Fibroblast of skin of right biceps (primary cell): ENCODE measurements around the gene PRMT3.
A peak's percentile ranks its signal among the peaks of the same experiment; 100 is the strongest.
"Not testable (repeated sequence)": the region's sequence is repeated elsewhere in the genome, so short reads cannot be mapped to it uniquely, and the experiment has no call there.

Experiments used
- DNase-seq: peaks from one replicate; pipeline ENCODE4 v3.0.0-alpha.2; 2013

The PRMT3 gene

DNA sequence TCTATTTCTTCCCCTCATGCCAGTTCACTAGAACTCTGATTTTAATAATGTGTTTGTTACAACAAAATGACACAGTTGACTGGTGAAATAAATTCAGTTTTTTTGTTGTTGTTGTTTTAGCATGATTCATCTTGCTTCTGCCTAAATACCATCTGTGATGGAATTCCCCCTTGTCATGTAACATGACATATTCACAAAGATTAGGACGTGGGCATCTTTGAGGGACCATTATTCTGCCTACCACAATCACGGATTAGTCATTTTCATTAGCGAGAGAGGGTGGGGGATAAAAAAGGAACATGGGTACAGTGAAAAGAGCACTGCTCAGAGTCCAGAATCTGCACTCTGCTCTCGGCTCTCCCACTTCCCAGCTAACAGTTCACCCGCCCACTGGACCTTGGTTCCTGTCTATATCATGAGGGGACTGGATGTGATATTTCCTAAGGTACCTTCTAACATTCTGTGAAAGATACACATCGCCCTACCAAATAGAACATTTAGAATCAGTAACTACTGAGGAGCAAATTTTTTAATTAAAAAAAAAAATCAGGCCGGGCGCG is 12.7 kb upstream of the PRMT3 start:
- no peak for DNase-seq

DNA sequence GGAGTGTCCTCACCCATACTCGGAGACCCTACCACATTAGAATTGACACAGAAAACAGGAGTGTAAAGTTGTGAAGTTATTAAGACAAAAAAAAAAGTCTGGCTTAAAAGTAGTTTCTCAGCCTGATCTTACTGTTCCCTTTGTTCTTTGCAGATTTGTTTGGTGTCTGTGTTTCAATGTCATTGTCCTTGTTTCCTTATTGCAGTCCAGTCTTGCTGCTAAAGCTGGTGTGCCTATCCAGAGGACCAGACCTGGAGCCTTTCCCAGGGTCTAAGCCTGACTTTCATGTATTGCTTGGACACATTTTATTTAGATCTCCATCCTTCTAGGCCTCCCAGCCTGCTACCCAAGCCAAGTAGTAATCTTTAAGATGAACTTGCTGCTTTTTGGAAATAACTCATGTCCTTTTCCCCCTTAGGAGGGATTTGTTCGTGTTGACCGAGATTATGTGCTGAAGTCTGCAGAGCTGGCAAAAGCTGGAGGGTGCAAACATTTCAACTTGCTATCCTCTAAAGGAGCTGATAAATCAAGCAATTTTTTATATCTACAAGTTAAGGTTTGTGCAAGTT is 11.3 kb upstream of the PRMT3 start:
- DNase-seq, result no peak

DNA sequence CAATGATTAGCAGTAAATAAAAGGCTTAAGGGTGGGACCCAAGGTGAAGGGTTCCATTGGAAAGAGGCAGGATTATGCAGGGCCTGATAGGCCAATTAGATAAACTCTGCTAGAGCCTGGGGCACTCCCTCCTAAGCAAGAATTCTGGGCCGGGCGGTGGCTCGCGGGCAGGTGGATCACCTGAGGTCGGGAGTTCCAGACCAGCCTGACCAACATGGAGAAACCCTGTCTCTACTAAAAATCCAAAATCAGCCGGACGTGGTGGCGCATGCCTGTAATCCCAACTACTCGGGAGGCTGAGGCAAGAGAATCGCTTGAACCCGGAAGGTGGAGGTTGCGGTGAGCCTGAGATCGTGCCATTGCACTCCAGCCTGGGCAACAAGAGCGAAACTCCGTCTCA is 1.5 kb upstream of the PRMT3 start:
- DNase-seq, result not testable (repeated sequence)

DNA sequence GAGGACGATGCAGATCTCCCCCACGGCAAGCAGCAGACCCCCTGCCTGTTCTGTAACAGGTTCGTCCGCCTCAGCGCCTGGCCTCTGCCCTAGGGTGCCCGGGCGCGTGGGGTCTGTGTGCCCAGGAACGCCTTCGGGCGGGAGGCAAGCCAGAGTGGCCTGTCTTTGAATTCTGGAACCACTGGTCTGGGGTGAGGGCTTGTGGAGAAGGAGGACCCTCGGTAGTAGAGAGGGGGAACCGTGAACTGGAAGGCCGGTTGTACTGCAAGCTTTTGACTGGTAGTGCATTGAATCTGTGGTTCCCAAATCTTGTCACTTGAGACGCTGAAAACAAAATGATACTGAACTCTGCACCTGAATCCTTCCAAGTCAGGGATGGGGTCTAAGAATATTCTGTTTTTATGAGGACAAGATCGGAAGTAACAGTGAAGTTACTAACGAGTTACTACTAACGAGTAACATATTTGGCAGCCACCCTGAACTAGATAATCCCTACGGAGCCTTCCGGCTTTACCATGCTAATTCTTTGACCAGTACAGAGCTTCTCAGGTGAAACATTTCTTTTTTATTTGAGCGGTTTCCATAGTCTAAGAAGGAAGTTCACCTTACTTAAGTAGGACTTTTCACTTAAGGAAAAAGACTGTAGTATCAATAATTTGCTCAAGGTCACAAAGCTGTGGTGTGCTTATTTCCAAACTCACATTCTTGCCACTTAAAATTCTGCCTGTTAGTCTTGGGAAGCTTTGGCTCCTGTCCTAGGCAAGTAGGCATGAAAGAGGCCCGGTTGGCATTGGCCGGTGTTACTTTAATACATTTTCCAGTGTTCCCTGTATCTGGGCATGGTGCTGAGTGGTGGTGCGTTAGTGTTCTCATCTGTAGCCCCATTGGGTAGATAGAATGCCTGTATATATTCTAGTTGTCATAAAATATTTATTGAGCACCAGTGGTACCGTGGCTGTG is 860 bp downstream of the PRMT3 start:
- DNase-seq, result no peak

DNA sequence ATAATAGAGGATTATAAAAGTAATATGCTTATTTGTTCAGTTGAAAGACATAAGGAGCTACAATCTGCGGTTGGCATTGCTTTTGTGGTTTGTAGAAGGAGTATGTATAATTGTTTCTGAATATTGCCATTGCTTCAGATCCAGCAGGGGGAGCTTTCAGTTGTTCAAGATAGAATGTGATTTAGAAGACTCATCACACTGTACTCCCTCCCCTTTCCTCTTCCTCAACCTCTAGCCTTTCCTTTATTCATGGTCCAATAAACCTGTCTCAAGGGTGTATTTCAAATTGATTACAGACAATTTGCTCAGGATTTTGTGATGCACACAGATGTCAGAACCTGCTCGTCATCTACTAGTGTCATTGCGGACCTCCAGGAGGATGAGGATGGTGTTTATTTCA is 9.8 kb downstream of the PRMT3 start:
- peak; percentile 44 for DNase-seq

DNA sequence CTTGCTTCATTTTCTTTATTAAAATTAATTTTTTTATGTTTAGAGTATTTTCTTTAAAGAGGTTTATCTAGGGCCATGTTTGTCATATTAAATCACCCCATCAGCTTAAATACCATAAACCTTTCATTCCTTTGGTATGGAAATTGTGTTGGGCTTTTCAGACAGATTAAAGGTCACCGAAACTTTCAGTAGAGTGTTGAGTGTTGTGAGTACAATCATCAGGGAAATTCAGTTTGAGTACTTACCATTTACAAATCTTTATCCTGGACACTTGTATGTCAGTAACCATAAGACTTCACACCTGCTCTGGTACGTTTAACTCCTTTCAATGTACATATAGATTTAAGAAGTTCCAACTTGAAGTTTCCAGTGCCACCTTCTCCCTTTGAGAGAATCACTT is 12.0 kb downstream of the PRMT3 start:
- DNase-seq, result no peak

DNA sequence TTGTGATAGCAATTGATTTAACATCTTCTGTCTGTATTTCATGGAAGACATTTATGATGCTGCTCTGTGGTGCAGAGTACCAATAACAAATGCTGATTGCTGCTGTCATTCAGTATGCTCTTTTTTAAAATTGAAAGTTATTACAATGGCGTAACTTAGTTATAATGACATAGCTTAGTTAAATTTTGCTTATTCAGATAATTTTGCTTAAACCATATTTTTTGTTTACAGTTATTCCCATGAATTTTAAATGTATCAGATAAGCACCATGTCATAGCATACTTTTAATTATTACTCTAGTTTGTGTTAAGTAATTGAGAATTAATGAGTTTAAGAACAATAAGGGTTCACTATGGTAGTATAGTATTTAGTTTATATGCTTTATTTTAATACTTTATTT is 15.5 kb downstream of the PRMT3 start:
- DNase-seq, result no peak

DNA sequence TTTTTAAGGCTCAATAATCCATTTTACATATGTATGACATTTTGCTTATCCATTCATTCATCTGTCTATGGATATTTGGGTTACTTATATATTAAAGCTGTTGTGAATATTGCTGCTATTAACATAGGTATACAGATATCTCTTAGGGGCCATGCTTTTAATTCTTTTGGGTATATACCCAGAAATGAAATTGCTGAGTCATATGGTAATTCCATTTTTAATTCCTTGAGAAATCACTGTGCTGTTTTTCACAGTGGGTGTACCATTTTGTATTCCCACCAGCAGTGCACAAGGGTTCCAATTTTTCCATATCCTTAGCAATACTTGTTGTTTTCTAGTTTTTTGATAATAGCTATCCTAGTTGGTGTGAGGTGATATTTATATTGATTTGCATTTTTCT is 19.0 kb downstream of the PRMT3 start:
- DNase-seq, result no peak

DNA sequence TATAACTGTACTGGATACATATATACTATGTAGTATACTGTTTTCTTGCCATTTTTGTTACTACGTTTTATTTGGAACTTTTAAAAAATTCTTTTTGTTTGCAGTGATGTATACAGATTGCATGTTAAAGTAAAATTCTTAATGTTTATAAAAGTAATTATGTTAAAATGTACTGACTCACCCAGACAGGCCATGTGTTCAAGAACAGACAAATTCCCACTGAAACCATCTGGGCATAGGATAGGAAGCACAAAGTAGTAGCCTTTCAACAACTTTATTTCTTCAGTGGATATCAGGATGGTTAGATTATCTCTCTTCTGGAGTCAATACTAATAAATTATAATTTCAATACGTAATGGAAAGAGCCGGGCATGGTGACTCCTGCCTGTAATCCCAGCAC is 19.8 kb downstream of the PRMT3 start:
- DNase-seq, result no peak

DNA sequence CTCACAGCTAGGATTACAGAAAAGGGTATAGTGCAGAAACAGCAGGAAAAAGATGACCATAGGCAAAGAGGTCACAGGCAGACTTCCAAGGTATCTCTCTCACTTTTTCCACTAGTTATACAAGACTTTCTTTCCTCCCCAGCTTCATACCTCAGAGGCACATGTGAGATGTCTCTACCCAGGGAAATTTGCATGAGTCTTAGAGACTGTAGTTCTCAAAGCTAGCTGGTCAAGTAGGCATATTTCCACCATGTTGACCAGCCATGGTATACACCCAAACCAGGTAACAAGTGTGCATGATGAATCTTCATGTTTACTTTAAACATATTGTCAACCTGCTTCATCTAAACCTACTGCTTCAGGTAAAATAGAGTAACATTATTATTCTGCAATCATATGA is 27.9 kb downstream of the PRMT3 start:
- DNase-seq, result no peak

DNA sequence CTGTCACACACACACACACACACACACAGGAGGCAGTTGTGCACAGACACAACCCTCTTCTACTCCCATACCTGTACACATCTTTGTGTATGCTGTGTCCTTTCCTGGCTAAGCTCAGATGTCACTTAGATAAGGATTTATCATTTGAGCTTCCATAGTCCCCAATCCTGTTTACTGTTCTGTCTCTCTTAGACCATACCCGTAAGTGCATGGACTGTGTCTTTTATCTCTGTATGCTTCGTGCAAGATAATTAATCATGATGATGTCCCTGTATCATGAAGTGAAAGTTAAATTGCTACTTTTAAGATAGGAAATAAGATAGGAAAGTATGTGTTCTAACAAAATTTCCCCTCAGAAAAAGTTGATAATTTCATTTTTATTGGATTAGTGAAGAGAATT is 30.3 kb downstream of the PRMT3 start:
- DNase-seq, result no peak

DNA sequence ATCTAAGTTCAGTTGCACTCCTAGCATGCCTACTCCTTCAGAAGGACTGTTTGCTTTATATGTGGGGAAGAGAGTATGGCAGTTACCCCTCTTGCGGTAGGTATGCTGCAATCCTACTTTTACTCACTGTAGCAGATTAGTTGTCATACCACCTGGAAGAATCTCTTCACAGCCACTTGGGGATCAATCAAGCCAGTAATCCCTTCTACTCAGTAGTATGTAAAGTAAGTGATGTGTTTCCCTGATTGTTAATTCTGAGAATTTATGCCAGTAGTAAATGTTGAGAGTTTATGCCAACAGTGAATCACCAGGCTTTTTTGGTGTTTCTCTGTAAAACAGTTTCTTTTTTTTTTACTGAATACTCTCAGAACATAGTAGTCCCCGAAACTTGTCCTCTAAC is 34.4 kb downstream of the PRMT3 start:
- no peak for DNase-seq

DNA sequence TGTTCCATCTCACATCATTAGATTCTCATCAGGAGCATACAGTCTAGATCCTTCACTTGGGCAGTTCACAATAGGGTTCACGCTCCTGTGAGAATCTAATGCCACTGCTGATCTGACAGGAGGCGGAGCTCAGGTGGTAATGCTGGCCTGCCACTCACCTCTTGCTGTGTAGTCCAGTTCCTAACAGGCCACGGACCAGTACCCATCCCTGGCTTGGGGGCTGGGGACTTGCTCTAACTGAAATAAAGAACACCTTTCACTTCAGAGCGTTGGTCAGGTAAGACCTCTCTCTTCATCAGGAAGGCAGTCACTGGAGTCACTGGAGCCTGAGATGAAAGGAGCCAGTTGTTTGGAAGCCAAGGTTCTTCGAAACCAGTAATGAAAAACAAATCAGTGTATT is 41.7 kb downstream of the PRMT3 start:
- no peak for DNase-seq

DNA sequence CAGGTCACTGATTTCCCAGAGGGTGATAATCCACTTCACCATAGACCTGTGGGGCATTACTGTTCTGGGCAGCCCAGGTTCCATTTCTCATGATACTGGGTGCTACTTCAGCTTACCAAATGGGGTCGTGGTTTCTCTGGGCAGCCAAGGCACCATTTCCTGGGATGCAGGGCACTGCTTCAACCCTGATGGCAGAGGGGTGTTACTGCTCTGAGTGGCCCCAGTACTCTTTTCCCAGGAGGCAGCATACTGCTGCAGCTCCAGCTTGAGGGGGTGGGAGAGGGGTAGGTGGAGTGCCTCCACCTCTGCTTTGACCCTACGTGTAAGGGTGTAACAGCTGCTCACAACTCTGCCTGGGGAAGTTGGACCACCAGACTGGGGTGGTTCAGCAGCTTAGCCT is 51.1 kb downstream of the PRMT3 start:
- DNase-seq, result no peak

DNA sequence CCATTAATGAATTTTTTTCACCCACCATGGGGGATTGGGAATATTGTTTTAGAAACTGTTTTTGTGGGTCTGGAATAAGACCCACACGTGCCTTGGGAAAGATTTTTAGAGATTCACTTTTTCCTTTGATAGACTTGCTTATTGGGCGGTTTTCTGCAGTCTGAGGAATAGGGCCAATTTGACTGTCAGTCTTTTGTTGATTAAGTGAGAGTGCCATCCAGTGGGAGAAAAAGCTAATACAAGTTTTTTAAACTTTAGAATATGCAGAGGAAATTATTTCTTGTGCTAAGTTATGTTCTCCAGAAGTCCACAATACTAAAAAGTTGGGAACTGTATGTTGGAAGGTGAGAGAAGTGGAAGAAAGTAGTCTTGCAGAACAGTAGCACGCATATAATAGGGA is 56.1 kb downstream of the PRMT3 start:
- peak; percentile 22 for DNase-seq

DNA sequence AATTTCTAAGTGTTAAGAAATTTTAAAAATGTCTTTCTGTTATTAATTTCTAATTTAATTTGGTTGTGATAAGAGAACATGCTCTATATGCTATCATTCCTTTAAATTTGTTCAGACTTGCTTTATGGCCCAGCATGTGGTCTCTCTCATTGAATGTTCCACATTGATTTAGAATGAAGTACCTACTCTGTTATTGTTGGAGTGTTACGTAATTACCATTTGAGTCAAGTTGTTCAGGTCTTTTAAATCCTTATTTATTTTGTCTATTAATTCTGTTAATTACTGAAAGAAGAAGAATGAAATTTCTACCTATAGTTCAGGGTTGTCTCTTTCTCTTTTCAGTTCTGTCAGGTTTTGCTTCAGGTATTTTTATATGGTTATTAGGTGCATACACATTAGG is 57.0 kb downstream of the PRMT3 start:
- no peak for DNase-seq

DNA sequence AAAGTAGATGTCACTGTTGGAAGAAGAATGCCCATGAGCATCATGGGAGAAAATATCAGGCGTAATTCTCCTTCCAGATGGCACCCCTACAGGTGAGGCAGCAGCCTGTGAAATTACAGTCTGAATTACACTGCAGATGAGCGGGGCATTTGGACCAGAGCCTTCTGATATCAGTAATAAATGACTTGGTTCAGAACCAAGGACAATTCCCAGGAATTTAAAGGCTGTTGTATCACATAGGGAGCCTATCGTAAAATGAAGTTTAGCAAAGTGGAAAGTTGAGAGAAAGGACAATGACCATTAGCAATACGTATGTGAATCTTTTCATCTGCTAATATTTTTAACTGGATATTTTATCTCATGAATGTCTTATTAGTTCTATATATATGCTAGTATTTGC is 61.3 kb downstream of the PRMT3 start:
- DNase-seq, result no peak

DNA sequence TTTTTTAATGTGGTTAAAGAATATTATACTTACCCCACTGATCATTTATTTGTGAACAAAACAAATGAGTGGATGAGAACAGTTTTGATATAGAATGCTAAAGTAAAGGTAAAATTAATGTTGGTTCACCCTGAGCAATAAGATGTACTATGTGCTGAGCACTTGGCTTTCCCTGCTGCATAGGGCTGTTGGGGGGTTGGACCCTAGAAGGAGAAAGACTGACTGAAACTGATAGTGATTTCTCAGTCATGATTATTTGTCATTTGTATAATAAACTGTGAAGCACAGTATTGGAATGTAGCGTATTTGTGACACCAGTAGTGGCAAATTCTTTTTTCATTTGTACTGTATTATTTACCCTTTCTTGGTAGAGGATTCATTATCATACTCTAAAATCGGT is 63.3 kb downstream of the PRMT3 start:
- DNase-seq, result no peak

DNA sequence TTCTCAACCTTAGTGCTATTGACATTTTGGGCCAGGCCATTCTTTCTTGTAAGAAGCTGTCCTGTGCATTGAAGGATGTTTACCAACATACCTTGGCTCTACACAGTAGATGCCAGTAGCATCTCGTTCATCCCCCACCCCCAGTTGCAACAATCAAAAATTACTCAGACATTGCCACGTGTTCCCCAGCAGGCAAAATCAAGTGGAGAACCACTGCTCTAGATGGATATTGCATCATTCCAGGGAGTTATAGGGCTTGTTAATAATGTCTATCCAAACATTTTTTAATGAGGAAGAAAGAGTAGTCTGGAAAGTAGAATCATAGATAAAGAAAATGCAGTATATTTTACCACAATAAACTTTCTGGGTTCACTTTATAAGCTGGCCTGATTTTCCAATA is 64.1 kb downstream of the PRMT3 start:
- peak; percentile 38 for DNase-seq

DNA sequence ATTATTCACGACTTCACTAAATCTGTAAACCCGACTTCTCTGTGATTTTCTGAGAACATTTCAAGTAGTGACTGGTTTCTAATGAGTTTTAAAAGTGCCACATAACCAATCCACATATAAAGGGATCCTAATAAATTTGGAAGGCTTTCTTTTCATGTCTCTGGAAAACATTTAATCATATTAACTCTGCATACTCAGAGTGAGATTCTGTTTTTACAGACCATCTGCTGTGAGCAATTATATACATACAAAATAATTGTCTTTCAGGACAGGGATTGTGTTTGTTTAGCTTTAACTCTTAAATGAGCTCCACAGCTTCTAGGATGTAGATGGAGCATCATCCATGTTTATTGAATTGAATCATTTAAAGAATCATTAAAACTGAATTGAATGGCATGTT is 65.1 kb downstream of the PRMT3 start:
- DNase-seq, result no peak

DNA sequence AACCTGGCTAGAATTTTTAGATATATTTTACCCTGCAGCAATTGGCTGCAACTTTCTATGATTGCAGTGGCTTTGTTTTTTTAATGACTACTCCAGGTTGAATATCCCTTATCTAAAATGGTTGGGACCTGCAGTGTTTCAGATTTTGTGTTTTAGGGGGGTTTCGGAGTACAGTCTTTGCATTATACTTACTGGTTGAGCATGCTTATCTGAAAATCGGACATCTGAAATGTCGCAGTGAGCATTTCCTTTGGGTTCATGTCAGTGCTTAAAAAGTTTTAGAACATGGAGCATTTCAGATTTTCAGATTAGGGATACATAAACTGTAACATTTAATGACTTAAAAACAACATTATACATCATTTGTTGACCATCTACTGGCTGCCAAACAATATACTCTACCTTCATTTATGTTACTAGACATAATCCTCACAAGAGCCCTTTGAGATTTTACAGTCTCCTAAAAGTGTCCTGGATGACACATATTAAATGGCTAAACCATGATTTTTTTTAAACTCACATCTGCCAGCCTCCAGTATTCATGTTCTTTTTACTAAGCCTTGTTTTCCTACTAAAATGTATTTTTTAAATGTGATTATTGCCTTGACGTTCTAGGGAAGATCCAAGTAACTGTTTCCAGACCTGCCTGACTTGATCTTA is 66.3 kb downstream of the PRMT3 start:
- DNase-seq, result no peak

DNA sequence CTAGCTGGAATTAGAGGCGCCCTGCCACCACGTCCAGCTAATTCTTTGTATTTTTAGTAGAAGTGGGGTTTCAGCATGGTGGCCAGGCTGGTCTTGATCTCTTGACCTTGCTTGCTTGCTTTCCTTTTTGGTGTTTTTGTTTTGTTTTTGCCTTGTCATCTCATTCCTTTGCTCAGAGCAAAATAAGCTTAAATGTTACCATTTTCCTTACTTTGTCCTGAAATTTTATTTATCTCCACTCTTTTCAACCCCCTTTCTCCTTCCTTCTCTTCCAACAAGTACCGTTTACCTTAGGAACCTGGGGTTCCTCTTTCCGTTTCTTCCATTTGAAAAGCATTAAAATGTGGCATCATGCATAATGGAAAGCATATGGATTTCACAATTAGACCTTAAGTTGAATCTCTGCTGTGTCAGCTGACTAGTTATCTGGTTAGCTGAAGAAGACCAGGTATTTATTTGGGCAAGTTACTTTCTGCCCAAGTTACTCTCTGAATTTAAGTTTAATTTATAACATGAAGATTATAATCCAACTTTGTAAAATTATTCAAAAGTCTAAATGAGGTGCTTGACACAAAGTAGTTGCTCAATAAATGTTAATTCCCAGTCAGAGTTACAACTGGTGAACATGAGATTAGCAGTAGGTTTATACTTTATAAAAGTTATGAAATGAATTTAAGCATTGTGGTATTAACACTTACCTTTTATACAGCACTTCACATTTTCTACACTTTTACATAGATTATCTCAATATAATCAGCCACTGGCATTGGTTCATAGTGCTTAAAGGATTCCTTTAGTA is 69.7 kb downstream of the PRMT3 start:
- no peak for DNase-seq
